Measurements from ENCODE around the gene NEBL. TPM values are rescaled to one million over a fixed set of nuclear protein-coding genes. Genes with fewer than 3 reads are reported as not detected.

Gene NEBL
- total and polyA plus RNA-seq, 8 donors: 4.1 to 18.7 (median 15.1) TPM

DNA sequence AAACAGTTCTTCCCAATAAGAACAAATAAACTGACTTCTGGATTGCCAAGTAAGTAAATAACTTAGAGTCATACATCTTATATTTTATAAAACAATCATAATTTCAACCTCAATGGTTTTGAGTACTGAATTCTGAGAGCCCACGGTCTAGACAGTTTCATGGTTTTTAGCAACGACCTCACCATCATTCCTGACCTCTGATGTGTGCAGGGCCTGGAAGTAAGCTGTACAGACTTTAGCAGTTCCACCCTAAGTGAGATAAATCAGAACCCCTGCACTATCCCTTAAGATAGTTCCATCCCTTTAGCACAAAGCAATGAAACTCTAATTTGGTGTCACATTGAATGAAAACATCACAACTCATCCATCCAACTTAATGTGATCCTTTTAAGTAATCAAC lies 86.0 kb downstream of the NEBL start:
- ATAC-seq (no peak), DNase-seq (no peak), FAIRE-seq (no peak)
- Histone ChIP-seq H3K4me3 (no peak overlapping the region), H3K4me1 (no peaks in the 10 kb centered on the region), H3K36me3 (no peaks in the 10 kb centered on the region), H3K9me3 (no peaks in the 10 kb centered on the region), H3K27me3 (no peaks in the 10 kb centered on the region), H3K27ac (no peak overlapping the region)
- WGBS, 2 donors: 77 to 92% methylated on average over 2 of the region's 2 CpGs
- TF ChIP-seq, protein P1, sequence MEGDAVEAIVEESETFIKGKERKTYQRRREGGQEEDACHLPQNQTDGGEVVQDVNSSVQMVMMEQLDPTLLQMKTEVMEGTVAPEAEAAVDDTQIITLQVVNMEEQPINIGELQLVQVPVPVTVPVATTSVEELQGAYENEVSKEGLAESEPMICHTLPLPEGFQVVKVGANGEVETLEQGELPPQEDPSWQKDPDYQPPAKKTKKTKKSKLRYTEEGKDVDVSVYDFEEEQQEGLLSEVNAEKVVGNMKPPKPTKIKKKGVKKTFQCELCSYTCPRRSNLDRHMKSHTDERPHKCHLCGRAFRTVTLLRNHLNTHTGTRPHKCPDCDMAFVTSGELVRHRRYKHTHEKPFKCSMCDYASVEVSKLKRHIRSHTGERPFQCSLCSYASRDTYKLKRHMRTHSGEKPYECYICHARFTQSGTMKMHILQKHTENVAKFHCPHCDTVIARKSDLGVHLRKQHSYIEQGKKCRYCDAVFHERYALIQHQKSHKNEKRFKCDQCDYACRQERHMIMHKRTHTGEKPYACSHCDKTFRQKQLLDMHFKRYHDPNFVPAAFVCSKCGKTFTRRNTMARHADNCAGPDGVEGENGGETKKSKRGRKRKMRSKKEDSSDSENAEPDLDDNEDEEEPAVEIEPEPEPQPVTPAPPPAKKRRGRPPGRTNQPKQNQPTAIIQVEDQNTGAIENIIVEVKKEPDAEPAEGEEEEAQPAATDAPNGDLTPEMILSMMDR (IDR thresholded peaks at IDR 0.05): no peak
- intact Hi-C loops (cut with DNase I): no loop called here

DNA sequence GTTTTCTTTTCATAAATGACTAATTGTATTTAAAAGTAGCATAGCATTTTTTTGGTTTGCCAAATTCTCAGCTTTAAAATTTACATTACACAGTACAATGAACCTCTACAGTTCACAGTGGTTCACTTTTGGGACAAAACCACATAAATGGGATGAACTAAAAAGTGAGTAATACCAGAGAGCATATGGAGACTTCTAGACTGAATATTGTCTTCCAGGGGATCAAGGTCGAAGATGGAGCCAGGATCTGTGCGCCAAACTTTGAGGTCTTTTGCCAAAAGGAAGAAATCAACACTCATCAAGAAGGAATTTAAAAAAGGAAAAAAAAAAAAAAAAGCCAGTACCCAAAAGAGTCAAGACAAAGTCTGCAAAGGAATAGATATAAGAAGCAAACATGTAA lies 87.5 kb downstream of the NEBL start:
- Histone ChIP-seq H3K27me3 (no peaks in the 10 kb centered on the region), H3K27ac (no peak overlapping the region), H3K4me3 (no peak overlapping the region), H3K9me3 (no peaks in the 10 kb centered on the region), H3K4me1 (no peaks in the 10 kb centered on the region), H3K36me3 (no peaks in the 10 kb centered on the region)
- TF ChIP-seq, protein P1 (IDR thresholded peaks at IDR 0.05): no peak
- no peak for FAIRE-seq
- WGBS, 2 donors: 83 to 97% methylated on average over 2 of the region's 2 CpGs
- DNase-seq: no peak
- ATAC-seq: peak in 1 of 4 donors; percentile 28
- intact Hi-C loops (cut with DNase I): no loop called here

DNA sequence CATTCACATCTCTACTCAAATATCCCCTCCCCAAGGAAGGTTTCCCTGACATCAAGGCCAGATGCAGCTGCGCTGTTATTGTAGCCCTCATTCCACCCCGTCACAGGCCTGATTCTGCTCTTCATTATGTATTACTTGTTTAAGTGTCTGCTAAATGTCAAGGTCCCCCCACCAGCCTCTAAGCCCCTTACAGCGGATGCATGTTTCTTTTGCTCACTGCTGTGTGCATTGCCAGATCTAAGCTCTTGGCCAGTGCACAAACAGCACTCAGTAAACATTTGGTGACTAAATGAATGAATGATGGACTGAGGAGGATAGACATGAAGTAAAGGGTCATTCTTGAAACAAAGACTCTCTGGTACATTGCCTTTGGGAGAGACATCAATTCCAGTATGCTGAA lies 90.6 kb downstream of the NEBL start:
- no peaks in the 10 kb centered on the region for H3K27me3 ChIP-seq
- H3K36me3 ChIP-seq: no peaks in the 10 kb centered on the region
- H3K9me3 ChIP-seq: no peaks in the 10 kb centered on the region
- H3K4me3 ChIP-seq: no peak overlapping the region
- TF ChIP-seq, protein P1 (IDR thresholded peaks at IDR 0.05): no peak
- no peaks in the 10 kb centered on the region for H3K4me1 ChIP-seq
- DNase-seq: no peak
- no peak for FAIRE-seq
- ATAC-seq: no peak
- WGBS, 2 donors: 94 to 97% methylated on average over 3 of the region's 3 CpGs
- intact Hi-C loops (cut with DNase I): no loop called here
- H3K27ac ChIP-seq: no peak overlapping the region

DNA sequence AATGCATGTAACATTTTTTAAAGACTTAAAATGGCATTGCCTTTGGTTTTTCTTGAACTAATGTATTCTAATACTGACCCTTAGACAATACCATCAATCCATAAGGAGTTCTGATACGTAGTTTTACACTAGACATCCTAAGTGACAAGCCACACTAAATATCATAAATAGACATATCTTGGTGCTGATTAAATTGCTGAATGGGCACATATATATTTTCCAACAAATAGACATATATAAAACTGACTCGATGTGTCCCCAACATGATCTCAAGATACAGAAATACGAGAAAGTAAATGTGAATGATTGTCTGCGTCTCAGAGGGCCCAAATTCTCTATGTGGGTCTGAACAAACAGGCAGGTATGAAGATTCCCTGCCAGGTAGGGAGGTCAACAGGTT lies 99.8 kb downstream of the NEBL start:
- TF ChIP-seq, protein P1 (IDR thresholded peaks at IDR 0.05): no peak
- Histone ChIP-seq H3K4me3 (no peak overlapping the region), H3K27ac (no peak overlapping the region), H3K27me3 (no peaks in the 10 kb centered on the region), H3K4me1 (no peaks in the 10 kb centered on the region), H3K9me3 (no peaks in the 10 kb centered on the region), H3K36me3 (no peaks in the 10 kb centered on the region)
- FAIRE-seq (no peak), DNase-seq (no peak), ATAC-seq (no peak)
- intact Hi-C loops (cut with DNase I): no loop called here
- 48 to 80% methylated on average over 4 of the region's 4 CpGs for WGBS, 2 donors

DNA sequence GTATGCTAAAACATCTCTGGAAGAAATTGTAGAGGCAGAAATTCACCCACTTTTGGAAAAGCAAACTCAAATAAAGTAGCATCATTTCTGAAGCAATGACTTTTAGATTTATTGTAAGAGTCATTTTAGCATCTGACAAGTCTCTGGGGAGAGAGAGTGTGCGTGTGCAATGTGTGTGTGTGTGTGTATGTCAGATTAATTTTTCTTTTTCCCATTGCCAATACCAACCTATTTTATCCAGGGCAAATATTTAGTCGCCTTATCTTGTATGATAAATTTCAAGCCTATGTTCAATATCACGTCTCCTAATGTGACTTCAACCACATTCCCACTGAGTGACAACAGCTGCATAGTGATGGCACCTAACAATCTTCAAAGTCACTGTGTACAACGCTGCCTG lies 101.7 kb downstream of the NEBL start:
- Histone ChIP-seq H3K27ac (no peak overlapping the region), H3K4me3 (no peak overlapping the region), H3K36me3 (no peaks in the 10 kb centered on the region), H3K4me1 (no peaks in the 10 kb centered on the region), H3K9me3 (no peaks in the 10 kb centered on the region), H3K27me3 (no peaks in the 10 kb centered on the region)
- no peak for DNase-seq
- ATAC-seq: peak in 2 of 4 donors; percentile 54
- 29 to 32% methylated on average over 4 of the region's 4 CpGs for WGBS, 2 donors
- intact Hi-C loops (cut with DNase I): no loop called here
- no peak for FAIRE-seq
- TF ChIP-seq, protein P1 (IDR thresholded peaks at IDR 0.05): no peak
